VCaP (cell line): ENCODE measurements around the gene ZNF763.
"Not testable (repeated sequence)": the region's sequence is repeated elsewhere in the genome, so short reads cannot be mapped to it uniquely, and the experiment has no call there.

ENCODE experiments used
- H3K27ac ChIP-seq: fragments of 450-650 bp; 2 replicates; pipeline ENCODE4 v1.5.1; 2017
- TF ChIP-seq, protein P1 (sequence below): fragments of 450-650 bp; conservative IDR thresholded peaks from 2 replicates; pipeline ENCODE4 v1.5.1; 2017; ENCODE audit warnings: mild to moderate bottlenecking, moderate library complexity

The ZNF763 gene

DNA sequence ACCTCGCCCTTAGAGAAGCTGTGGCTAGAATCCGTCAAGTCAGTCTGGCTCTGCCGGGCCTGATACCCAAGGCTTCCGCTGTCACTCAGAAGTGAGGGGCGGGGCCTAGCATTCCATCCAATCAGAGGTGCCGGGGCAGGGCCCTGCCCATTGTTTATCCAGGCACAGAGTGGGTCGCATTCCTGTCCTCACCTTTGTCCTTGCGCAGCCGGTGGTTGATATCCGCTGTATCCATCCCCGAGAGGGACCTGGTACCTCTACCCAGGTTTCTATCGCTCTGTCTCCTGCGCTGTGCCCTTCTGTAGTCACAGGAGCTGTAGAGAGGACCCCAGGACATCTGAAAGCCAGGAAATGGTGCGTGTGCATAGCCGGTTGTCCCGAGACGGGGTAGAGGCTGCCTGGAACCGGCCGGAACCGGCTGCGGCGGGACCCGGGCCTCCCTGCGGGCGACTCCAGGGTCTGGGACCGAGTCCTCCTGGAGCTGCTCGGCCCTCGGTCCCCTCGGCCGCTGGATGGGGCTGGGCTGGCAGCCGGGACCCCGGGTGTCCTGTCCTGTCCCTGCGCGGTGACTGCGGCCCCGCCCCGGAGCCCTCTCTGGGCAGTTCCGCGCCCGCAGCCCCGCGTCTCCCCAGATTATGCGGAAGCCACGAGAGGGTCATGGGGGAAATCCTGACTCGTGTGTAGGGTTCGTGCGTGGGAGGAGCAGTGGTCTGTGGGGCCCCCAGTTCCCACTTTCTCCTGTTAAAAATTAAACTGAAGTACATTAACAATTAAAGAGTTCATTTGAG lies at the start of gene ZNF763:
Gene ZNF763, plus strand, starts transcription at position 183 of the 788 bp plus-strand sequence. Its CDS starts 169 bp downstream, at position 352.
- H3K27ac ChIP-seq, result peak within 1 kb of the TSS; percentile 87
- TF ChIP-seq, protein P1, sequence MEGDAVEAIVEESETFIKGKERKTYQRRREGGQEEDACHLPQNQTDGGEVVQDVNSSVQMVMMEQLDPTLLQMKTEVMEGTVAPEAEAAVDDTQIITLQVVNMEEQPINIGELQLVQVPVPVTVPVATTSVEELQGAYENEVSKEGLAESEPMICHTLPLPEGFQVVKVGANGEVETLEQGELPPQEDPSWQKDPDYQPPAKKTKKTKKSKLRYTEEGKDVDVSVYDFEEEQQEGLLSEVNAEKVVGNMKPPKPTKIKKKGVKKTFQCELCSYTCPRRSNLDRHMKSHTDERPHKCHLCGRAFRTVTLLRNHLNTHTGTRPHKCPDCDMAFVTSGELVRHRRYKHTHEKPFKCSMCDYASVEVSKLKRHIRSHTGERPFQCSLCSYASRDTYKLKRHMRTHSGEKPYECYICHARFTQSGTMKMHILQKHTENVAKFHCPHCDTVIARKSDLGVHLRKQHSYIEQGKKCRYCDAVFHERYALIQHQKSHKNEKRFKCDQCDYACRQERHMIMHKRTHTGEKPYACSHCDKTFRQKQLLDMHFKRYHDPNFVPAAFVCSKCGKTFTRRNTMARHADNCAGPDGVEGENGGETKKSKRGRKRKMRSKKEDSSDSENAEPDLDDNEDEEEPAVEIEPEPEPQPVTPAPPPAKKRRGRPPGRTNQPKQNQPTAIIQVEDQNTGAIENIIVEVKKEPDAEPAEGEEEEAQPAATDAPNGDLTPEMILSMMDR, result no peak

DNA sequence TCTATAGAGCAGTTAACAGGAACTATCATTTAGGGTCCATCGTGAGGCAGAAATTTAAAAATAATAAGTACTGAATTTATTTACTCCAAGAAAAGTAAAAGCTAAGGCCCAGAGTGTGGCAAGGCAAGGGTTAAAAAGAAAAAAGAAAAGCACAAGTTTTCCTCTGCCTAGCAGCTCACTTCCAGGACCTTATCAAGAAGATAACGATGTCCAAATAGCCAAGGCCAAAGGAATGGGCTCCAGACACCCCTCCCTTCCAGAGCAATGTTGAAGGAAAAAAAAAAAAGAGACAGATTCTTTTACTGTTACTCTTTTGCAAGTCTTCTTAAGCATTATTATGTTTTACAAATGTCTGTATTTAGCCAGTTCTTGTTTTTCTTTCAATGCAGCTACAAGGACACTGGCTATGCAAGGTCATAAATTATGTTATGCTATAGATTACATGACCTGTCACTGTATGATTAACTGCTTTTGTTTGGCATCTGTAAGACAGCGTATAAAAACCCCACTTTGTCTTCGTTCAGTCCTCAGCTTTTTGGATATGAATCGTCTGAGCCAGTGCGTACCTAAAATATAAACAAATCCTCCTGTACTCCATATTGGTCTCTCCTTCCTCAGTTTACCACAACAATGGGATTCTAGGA lies 42.9 kb upstream of the ZNF763 start:
- TF ChIP-seq, protein P1, result no peak
- no peak overlapping the region for H3K27ac ChIP-seq

DNA sequence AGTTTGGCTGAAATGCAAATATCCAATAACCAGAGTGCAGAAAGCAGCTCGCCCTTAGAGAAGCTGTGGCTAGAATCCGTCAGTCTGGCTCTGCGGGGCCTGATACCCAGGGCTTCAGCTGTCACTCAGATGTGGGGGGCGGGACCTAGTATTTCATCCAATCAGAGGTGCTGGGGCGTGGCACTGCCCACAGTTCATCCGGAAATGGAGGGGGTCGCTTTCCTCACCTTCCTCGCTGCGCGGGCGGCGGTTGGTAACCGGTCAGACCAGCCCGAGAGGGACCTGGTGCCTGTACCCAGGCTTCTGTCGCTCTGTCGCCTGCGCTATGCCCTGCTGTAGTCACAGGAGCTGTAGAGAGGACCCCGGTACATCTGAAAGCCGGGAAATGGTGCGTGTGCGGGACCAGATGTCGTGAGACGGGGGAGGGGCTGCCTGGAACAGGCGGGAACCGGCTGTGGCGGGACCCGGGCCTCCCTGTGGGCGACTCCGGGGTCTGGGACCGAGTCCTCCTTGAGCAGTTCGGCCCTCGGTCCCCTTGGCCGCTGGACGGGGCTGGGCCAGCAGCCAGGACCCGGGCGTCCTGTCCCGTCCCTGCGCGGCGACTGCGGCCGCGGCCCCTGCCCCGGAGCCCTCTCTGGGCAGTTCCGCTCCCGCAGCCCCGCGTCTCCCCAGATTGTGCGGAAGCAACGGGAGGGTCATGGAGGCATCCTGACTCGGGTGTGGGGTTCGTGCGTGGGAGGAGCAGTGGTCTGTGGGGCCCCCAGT lies 39.8 kb upstream of the ZNF763 start, which contains the start of gene ZNF700:
Gene ZNF700, plus strand, starts transcription at position 222 of the 765 bp plus-strand sequence. Its CDS starts 104 bp downstream, at position 326.
- H3K27ac ChIP-seq, result peak within 1 kb of the TSS; percentile 95
- TF ChIP-seq, protein P1, result no peak

DNA sequence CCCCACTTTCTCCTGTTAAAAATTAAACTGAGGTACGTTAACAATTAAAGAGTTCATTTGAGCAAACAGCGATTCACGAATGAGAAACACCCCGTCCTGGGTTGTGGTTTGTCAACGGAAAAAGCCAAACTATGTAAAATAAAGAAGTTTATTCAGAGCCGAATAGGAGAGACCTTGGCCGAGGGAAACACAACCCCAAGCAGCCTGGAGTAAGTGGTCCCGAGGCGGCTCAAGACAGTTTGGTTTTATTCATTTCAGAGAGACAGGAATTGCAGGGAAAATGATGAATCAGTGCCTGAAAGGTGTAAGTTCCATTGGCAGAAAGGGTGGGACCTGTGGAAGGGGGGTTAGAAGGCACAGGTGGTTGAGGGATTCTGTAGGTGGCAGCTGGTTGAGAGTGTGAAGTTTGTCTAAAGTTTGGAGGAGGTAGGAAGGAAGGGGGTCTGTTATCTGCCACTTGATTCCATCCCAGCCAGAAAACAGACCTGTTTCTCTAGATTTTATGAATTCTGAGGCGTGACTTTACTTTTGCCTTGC lies 39.1 kb upstream of the ZNF763 start:
- peak overlapping the region; percentile 95 for H3K27ac ChIP-seq

DNA sequence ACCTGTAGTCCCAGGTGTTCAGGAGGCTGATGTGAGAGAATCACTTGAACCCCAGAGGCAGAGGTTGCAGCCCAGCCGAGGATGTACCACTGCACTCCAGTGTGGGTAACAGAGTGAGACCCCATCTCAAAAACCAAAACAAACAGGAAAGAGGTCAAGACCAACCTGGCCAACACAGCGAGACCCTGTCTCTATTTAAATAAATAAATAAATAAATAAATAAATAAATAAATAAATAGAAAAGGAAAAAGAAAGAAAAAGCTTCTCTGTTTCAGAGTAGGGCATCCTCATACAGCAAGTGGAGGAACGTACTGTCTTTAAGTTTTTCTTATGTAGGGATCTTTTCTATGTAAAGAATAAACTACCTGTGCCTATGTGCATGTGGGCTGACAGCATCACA lies 37.6 kb upstream of the ZNF763 start:
- H3K27ac ChIP-seq, result no peak overlapping the region
- TF ChIP-seq, protein P1, result no peak

DNA sequence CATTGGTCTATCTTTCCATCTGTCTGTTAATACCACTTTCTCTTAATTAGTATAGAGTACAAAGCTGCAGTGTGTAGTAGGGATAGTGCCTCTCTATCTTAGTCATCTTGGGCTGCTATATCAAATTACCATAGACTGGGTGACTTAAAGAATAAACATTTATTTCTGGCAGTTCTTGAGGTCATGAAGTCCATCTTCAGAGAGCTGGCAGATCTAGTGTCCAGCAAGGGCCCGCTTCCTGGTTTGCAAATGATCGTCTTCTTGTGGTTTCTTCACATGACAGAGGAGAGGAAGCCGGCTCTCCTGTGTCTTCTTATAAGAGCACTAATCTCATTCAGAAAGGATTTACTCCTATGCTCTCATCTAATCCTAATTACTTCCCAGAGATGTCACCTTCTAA lies 33.8 kb upstream of the ZNF763 start:
- no peak overlapping the region for H3K27ac ChIP-seq
- TF ChIP-seq, protein P1, result no peak

DNA sequence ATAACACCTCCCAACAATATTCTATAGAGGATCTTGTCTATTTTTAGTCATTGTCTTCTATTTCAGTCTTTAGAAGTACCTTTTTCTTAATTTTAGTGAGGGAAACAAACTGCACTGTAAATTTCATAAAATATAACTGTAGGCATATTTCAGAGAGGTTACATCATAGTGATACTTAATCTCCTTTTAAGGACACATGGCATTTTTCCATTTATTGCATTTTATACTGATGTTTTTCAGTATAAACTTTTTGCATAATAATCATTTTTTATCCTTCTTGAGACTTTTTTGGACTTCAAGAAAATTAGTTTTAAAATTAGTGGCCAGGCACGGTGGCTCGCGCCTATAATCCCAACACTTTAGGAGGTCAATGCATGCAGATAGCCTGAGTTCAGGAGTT lies 33.3 kb upstream of the ZNF763 start:
- TF ChIP-seq, protein P1, result no peak
- H3K27ac ChIP-seq, result no peak overlapping the region

DNA sequence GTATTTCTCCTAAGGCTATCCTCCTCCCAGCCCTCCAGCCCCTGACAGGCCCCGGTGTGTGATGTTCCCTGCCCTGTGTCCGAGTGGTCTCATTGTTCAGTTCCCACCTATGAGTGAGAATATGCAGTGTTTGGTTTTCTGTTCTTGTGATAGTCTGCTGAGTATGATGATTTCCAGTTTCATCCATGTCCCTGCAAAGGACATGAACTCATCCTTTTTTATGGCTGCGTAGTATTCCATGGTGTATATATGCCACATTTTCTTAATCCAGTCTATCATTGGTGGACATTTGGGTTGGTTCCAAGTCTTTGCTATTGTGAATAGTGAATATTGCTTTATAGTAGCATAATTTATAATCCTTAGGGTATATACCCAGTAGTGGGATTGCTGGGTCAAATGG lies 29.0 kb upstream of the ZNF763 start:
- H3K27ac ChIP-seq, result not testable (repeated sequence)

DNA sequence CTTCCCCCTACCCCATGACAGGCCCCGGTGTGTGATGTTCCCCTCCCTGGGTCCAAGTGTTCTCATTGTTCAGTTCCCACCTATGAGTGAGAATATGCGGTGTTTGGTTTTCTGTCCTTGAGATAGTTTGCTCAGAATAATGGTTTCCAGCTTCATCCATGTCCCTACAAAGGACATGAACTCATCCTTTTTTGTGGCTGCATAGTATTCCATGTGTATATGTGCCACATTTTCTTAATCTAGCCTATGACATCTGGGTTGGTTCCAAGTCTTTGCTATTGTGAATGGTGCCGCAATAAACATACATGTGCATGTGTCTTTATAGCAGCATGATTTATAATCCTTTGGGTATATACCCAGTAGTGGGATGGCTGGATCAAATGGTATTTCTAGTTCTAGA lies 26.5 kb upstream of the ZNF763 start:
- H3K27ac ChIP-seq, result not testable (repeated sequence)

DNA sequence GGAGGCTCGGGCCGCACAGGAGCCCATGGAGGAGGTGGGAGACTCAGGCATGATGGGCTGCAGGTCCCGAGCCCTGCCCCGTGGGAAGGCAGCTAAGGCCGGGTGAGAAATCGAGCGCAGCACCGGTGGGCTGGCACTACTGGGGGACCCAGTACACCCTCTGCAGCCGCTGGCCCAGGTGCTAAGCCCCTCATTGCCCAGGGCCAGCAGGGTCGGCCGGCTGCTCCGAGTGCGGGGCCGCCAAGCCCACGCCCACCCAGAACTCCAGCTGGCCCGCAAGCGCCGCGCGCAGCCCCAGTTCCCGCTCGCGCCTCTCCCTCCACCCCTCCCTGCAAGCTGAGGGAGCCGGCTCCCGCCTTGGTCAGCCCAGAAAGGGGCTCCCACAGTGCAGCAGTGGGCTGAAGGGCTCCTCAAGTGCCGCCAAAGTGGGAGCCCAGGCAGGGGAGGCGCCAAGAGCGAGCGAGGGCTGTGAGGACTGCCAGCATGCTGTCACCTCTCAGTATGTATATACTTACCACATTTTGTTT lies 23.4 kb upstream of the ZNF763 start:
- H3K27ac ChIP-seq, result not testable (repeated sequence)
